Hematopoietic multipotent progenitor cell (in vitro differentiated cells): Measurements from ENCODE around the gene NR1I3. TPM values are rescaled to one million over a fixed set of nuclear protein-coding genes. Genes with fewer than 3 reads are reported as not detected.

Experiments used
- total RNA-seq: library from RNA; depleted of rRNA; stranded (reverse); fragments of >200 nt; gene quantifications from one replicate; pipeline ENCODE4 v1.2.3, GENCODE V29; 2012

Gene NR1I3
- total RNA-seq, 1 donor: not detected

Other genes with a start within 250 kb of the NR1I3 start
- 98.0 TPM for gene F11R, start 217.1 kb downstream of the NR1I3 start, total RNA-seq
- 76.2 TPM for gene TSTD1, start 199.2 kb downstream of the NR1I3 start, total RNA-seq
- gene USF1, start 192.2 kb downstream of the NR1I3 start, total RNA-seq: 134 TPM
- gene ARHGAP30, start 168.3 kb downstream of the NR1I3 start, total RNA-seq: 94.5 TPM
- gene NECTIN4, start 148.6 kb downstream of the NR1I3 start, total RNA-seq: under 0.01 TPM
- 2.4 TPM for gene KLHDC9, start 139.8 kb downstream of the NR1I3 start, total RNA-seq
- 21.8 TPM for gene PFDN2, start 120.2 kb downstream of the NR1I3 start, total RNA-seq
- gene NIT1, start 120.1 kb downstream of the NR1I3 start, total RNA-seq: 53.3 TPM
- 59.2 TPM for gene DEDD, start 105.5 kb downstream of the NR1I3 start, total RNA-seq
- gene UFC1, start 84.2 kb downstream of the NR1I3 start, total RNA-seq: 173 TPM
- gene USP21, start 78.7 kb downstream of the NR1I3 start, total RNA-seq: 21.8 TPM
- gene PPOX, start 71.8 kb downstream of the NR1I3 start, total RNA-seq: 29.9 TPM
- 28.5 TPM for gene B4GALT3, start 60.7 kb downstream of the NR1I3 start, total RNA-seq
- gene ADAMTS4, start 39.1 kb downstream of the NR1I3 start, total RNA-seq: under 0.01 TPM
- gene NDUFS2, start 35.8 kb downstream of the NR1I3 start, total RNA-seq: 106 TPM
- gene FCER1G, start 22.9 kb downstream of the NR1I3 start, total RNA-seq: 5.1 TPM
- gene APOA2, start 14.6 kb downstream of the NR1I3 start, total RNA-seq: not detected
- 21.5 TPM for gene TOMM40L, start 12.1 kb downstream of the NR1I3 start, total RNA-seq
- 0.81 TPM for gene PCP4L1, start 20.5 kb upstream of the NR1I3 start, total RNA-seq
- 3.5 TPM for gene MPZ, start 71.8 kb upstream of the NR1I3 start, total RNA-seq
- 32.6 TPM for gene SDHC, start 76.2 kb upstream of the NR1I3 start, total RNA-seq
- gene CFAP126, start 129.7 kb upstream of the NR1I3 start, total RNA-seq: 1.3 TPM